ENCODE results near the gene NUP133.
"Not testable (repeated sequence)": the region's sequence is repeated elsewhere in the genome, so short reads cannot be mapped to it uniquely, and the experiment has no call there.

Gene NUP133

DNA sequence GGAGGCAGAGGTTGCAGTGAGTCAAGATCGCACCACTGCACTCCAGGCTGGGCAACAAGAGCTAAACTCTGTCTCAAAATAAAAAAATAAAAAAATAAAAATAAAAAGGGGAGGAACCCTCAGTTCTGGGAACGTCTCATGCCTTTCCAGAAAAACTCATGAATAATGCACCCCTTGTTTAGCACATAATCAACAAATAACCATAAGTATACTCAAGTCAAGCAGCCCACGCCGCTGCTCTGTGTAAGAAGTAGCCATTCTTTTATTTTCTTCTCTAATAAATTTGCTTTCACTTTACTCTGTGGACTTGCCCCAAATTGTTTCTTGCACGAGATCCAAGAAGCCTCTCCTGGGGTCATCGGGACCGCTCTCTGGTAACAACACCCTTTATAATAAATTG lies 59.8 kb downstream of the NUP133 start:
- no peak for DNase-seq

DNA sequence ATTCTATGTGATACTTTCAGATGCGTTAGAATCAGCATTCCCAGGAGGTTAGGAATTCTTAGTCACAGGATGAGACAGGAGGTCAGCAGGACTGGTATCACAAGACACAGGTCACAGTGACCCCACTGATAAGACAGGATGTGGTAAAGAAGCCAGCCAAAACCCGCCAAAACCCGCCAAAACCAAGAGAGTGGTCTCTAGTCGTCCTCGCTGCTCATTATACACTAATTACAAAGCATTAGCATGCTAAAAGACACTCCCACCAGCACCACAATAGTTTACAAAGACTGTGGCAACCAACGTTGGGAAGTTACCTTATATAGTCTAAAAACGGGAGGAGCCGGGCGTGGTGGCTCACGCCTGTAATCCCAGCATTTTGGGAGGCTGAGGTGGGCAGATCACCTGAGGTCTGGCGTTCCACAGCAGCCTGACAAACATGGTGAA lies 60.3 kb downstream of the NUP133 start:
- no peak for DNase-seq

DNA sequence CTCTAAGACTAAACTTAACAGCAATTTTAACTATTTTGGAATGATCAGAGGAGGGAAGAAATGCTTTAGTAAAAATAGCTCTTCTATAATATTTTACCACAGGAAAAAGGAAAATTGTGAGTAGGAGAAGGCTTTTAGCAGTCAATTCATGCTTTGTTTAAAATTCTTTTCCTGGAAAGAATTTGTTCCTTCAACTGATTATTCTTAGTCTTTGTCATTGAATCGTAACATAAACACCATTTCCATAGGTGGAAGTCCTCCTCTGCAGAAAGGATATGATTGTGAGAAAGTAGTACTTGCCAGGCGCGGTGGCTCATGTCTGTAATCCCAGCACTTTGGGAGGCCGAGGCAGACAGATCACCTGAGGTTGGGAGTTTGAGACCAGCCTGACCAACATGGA lies 62.3 kb downstream of the NUP133 start:
- no peak for DNase-seq

DNA sequence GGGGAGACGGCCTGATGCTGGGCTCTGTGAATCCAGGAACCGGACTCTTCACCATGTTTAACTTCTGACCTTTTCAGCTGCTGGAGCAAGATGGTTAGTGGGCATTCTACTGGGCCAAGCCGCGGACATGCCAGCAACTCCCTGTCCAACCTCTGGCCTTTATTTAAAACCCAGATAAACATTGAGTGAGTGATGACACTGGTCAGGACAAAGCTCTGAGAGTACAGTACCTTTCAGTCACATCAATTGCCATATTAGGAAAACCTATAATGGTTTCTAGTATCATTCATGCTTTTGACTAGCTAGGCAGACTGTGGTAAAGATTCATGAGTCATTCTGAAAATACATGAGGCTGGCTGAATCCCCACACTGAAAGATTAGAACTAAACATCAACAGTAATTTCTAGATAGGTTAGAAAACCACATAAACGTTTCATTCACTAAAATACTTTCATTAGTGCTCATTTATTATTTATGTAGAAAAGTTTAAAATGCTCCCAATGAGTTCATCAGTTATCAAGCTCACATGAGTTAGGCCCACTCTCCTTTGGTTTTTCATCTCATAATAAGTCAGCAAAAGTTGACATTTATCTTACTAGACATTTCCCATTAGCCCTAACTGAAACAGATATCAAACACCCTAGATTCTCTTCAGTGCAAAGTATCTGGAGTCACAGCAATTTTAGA lies 67.1 kb downstream of the NUP133 start:
- no peak for DNase-seq

DNA sequence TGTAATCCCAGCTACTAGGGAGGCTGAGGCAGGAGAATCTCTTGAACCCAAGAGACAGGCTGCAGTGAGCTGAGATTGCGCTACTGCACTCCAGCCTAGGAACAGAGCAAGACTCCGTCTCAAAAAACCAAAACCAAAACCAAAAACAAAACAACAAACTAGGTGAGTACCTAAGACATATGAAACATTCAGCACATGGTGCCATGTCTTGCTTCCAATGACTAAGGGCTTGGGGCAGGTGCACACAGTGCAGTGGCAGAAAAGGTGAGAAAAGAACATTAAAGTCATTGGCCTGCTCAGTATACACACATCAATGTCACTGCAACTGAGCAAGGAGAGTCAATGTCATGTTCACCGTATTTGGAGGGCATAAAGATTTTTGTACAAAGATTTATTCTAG lies 70.1 kb downstream of the NUP133 start:
- DNase-seq: no peak

DNA sequence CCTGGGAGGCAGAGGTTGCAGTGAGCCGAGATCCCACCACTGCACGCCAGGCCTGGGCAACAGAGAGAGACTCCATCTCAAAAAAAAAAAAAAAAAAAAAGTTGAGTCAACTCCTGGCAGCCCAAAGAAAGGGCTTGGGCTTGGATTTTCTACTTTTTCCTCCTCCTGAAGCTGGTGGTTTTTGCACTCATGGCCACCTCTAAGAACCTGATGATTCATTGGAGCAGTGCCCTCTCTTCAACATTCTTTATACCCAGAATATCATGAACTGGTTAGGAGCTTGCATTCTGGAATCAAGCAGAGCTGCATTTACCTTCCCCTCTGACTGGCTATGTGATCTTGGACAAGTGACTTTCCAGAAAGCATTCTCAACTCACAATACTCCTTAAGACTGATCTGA lies 70.7 kb downstream of the NUP133 start:
- no peak for DNase-seq

DNA sequence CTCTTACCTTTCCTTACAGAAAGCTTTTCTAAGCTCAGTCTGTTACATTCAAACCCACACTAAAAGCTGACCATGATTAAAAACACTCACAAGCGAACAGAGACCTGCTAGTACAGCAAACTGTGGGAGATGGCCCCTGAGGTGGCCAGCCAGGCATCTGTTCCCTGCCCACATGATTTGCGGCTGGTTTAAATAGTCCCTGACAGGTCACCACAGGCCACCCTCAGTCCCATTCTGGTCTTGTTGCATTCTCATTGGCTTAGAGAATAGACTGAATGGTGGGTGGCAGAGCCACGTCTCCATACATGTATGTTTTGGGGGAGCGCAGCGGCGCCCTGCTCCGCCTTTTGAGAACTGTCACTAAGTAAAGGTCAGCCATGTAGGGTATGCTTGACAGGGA lies 71.9 kb downstream of the NUP133 start:
- no peak for DNase-seq

DNA sequence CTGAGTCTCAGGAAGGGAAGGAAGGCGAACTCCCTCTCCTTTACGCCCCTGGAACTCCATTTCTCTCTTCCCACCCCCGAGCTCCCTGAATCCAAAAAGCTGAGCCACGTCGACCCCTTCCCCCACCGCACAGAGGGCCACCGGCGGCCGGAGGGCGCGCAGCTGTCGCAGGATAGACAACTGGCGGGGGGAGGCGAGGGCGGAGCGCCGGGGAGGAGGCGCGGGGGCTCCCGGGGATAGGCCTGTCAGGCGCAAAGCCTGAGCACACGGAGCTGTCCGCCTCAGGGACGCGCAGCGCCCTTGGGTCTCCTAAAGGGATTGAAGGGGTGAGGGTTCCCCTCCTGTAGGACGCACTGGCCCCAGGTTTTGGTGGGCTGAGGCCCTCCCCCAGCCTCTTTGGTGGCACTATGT lies 73.5 kb downstream of the NUP133 start:
- DNase-seq: no peak

DNA sequence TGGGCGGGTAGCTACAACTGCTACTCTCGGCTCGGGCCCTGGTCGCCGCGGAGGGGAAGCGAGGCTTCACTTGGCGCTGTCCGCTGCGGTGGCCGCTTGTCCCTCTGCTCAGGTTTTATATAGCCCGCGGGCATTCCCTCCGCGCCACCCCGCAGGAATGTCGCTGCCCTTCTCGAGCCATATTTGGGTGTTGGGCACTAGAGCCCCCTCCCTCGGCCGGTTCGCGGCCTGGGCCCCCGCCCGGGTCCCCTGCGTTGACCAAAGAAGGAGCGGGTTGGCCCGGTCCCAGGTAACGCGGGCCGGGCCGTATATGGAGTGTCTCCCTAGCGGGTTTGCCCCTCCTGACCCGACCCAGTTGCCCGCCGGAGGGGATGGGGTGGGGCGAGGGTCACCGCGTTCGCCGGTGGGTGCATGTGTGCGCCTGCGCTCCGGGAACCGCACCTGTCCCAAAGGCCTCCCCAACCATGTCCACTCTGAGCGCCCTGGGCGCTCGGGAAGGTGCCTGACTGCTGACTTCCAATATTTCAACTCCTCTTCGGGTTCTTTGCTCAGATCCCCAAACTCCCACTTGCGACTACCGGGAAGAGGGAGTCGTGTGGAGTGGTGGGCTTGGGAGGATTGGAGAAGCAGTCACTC lies 74.0 kb downstream of the NUP133 start, which contains the start of gene ACTA1:
Gene ACTA1, minus strand, starts transcription at position 90 of the 636 bp plus-strand sequence. CDS start 979 bp downstream, outside the sequence.
- DNase-seq: no peak

DNA sequence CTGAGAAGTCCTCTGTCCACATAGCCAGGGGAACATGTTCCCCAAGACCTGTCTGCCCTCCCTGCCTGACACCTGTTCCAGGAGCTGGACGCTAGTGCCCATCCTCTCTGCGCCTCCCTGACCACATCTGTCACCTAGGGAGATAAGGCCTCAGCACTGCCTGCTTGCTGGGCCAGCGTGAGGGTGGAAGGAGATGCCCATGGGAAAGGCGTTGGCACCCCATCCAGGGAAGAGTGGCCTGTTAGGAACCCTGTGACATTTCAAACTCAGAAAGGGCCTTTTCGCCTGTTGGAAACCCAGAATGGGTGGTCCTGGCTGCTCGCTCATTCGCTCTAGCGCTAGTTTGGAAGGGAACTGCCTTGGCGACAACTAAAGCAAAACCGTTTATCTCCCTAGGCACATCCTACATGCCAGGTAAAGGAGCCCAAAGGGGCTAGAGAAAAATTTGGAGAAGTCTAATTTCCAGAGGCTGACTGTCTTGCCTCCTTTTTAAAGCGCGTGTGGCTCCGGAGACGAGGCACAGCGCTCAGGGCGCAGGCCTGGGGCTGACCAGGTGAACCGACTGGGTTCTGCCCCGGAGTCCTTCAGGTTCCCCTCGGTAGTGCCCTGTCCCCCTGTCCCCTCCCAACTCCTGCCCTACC lies 74.7 kb downstream of the NUP133 start:
- no peak for DNase-seq

DNA sequence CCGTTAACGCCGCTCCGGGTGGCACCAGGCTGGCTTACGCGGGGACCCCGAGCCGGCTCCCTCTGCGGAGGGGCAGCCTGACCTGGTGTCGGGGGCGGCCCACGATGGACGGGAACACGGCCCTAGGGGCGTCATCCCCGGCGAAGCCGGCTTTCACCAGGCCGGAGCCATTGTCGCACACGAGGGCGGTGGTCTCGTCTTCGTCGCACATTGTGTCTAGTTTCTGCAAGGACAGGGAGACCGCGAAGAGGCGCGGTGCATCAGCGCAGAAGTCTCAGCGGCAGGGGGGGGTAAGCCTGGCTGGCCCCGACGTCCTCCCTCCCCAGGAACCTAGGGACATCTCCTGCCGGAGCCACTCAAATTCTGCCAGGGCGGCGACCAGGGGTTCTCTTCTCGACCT lies 75.2 kb downstream of the NUP133 start:
- DNase-seq: no peak

DNA sequence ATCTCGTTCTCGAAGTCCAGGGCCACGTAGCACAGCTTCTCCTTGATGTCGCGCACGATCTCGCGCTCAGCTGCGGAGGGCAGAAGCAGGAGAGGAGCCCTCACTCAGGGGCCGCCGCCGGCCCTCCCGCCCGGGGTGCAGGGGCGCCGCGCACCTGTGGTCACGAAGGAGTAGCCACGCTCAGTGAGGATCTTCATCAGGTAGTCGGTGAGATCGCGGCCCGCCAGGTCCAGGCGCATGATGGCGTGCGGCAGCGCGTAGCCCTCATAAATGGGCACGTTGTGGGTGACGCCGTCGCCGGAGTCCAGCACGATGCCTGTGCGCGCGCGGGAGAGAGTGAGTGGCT lies 76.1 kb downstream of the NUP133 start:
- no peak for DNase-seq

DNA sequence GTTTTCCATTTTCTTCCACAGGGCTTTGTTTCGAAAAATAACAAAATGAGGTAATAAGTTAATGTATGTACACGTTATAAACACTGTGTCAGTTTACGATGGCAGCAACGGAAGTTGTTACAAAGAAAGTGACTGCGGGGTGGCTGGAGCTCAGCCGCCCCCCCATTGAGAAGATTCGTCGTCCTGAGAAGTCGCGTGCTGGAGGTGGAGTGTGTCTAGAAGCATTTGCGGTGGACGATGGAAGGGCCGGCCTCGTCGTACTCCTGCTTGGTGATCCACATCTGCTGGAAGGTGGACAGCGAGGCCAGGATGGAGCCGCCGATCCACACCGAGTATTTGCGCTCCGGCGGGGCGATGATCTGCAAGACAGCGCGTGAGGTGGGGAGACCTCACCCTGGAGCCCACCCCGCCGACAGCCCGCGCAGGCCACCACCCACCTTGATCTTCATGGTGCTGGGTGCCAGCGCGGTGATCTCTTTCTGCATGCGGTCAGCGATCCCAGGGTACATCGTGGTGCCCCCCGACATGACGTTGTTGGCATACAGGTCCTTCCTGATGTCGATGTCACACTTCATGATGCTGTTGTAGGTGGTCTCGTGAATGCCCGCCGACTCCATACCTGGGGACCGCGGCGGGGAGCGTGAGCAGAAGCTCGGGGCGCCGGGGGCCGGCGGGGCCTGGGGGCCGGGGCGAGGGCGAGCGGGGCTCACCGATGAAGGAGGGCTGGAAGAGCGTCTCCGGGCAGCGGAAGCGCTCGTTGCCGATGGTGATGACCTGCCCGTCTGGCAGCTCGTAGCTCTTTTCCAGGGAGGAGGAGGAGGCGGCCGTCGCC lies 76.6 kb downstream of the NUP133 start:
- no peak for DNase-seq

DNA sequence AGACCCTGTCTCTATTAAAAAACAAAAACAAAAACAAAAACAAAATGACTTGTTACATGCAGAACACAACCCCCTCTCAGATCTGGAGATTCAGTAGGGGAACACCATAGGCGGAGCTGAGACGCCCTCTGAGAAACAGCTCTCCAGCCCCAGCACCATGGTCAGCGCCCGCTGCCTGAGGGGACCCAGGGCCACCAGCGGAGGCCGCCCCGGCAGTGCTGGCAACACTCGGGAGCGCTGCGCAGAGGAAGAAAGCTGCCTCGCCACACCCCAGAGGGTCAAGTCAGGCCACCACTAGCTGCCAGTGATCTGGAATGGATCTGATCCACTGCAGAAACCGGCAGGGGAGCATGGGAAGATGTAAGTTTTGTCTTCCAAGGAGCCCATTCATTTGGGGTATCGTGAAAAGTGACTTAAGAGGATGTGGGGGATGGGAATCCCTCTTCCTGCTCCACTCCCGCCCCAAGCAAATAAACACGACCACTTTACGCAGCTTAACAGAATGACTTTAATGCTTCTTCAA lies 77.3 kb downstream of the NUP133 start:
- peak in 1 of 2 experiments; percentile 21 for DNase-seq

DNA sequence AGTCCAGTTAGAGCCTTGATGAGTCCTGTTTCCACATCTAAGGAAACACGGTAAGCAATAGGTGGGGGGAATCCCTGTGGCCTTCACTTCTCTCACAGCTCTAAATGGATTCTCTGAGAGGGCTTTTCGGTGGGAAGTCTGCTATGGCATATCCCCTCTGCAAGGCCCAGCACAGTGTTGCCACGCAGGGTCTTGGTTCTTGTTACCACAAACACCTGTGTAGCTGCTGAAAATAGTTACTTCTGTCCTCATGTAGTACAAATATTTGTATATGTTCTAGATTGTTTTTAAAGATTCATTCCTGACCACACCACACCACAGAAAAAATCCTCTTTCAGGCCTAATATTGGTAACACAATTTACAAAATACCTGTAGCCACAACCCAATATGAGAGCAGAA lies 79.9 kb downstream of the NUP133 start:
- no peak for DNase-seq

DNA sequence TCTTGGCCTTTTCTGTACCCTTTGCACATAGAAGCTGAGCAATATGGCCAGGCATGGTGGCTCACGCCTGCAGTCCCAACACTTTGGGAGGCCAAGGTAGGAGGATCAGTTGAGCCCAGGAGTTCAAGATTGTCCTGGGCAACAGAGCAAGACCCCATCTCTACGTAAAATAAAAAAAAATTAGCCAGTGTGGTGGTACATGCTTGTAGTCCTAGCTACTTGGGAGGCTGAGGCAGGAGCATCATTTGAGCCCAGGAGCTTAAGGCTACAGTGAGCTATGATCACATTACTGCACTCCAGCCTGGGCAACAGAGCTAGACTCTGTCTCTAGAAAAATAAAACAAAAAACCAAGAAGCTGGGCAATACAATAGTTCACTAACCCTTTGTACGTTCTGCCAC lies 80.6 kb downstream of the NUP133 start:
- no peak for DNase-seq

DNA sequence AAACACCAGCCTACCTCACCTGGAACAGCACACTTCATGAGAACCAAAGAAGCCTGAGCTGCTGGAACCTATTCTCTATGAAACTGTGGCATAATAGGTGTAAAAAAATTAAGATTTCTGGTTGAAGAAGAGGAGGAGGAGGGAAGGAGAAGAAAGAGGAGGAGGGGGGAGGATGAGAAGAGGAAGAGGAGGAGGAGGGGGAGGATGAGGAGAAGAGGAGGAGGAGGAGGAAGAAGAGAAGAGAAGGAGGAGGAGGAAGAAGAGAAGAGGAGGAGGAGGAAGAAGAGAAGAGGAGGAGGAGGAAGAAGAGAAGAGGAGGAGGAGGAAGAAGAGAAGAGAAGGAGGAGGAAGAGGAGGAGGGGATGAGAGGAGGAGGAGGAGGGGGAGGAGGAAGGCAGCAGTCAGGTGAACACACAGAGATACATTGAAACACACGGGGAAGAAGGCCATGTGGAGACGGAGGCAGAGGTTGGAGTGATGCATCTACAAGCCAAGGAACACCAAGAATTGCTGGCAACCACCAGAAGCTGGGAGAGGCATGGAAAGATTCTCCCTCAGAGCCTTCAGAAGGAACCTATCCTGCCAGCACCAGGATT lies 82.5 kb downstream of the NUP133 start:
- DNase-seq: no peak

DNA sequence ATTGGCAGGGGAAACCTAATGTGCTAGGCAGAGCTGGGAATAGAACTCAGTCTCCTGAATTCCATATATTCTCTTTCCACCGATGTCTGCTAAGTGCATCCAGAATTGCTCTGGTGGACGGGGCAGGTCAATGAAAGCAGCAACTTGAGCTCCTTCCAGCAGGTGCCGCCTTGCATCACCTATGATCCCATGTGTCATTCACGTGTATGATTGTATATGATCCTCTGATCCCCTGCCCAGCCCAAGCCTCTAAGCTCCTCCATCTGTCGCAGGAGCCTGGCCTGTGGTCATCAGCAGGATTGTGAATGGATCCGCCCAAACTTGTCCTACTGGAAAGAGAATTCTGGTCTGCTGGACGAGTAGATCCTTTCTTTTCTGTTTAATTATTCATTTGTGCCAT lies 87.4 kb downstream of the NUP133 start:
- DNase-seq: no peak

DNA sequence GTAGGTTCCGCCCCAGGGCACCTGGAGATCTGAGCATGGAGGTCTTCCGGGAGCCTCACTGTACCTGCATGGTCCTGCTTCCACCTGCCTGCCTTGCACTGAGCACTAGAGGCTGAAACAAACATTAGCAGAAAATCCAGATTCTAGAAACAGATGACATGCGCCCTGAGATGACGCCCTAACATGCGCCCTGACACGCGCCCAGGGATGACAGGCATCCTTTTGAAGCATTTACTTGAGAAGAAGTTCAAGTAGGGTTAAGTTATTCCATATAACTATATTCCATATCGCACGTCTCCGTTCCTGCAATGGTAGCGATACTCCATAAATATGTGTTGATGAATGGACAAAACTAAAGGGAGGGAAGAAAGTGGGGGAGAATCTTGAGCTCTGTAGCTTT lies 87.9 kb downstream of the NUP133 start:
- DNase-seq: no peak

DNA sequence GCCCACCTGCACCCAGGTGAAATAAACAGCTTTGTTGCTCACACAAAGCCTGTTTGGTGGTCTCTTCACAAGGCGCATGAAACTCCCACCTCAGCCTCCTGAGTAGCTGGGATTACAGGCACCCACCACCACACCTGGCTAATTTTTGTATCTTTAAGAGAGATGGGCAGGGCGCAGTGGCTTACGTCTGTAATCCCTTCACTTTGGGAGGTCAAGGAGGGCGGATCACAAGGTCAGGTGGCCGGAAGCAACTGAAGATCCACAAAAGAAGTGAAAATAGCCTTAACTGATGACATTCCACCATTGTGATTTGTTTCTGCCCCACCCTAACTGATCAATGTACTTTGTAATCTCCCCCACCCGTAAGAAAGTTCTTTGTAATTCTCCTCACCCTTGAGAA lies 89.6 kb downstream of the NUP133 start:
- not testable (repeated sequence) for DNase-seq

DNA sequence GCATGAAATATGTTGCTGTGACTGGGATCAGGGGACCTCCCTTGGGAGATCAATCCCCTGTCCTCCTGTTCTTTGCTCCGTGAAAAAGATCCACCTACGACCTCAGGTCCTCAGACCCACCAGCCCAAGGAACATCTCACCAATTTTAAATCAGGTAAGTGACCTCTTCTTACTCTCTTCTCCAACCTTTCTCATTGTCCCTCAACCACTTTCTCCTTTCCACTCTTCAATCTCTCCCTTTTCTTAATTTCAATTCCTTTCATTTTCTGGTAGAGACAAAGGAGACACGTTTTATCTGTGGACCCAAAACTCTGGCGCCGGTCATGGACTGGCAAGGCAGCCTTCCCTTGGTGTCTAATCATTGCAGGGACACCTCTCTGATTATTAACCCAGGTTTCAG lies 95.3 kb downstream of the NUP133 start:
- not testable (repeated sequence) for DNase-seq

DNA sequence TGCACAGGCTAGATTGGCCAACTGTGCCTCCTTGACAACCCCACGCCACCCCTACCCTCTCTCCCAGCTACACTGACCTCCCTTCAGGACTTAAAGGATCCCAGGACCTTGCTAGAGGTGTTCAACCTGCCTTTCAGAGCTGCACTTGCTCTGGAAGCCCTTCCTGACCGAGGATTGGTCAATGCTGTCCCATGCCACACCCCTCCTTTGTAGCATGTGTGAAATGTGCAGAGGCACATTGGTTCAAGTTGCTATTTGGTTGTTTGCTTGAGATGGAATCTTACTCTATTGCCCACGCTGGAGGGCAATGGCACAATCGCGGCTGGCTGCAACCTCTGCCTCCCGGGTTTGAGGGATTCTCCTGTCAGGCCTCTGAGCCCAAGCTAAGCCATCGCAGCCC lies 96.1 kb downstream of the NUP133 start:
- DNase-seq: no peak

Data from activated CD4-positive, alpha-beta T cell treated with anti-CD3 and anti-CD28 coated beads, Interleukin-2, amount 50 U/mL, for 4 hours (primary cell).